NCI-H2196 (cell line): ENCODE results near the gene CPT1B.
"Not testable (repeated sequence)": the region's sequence is repeated elsewhere in the genome, so short reads cannot be mapped to it uniquely, and the experiment has no call there.

Source experiments
- DNase-seq: peaks from one replicate; lab custom pipeline; 2025; ENCODE audit not compliant: unreplicated experiment; lab: John Stamatoyannopoulos, UW

The CPT1B gene

GRCh38 chr22:50577987-50578775, at the start of gene CPT1B:
TSS of gene CPT1B (minus strand) at chr22:50578427. CDS start at chr22:50577915, 512 bp downstream.
- DNase-seq = no peak

- DNase-seq = no peak
Measured at GRCh38 chr22:50626850-50627641, 48.8 kb upstream of the CPT1B start.

GRCh38 chr22:50626314-50626849, 48.2 kb upstream of the CPT1B start:
- no peak for DNase-seq

- DNase-seq = no peak
Measured at GRCh38 chr22:50625568-50626313, 47.5 kb upstream of the CPT1B start.

GRCh38 chr22:50625131-50625567, 46.9 kb upstream of the CPT1B start:
- no peak for DNase-seq

- DNase-seq = no peak
Measured at GRCh38 chr22:50624347-50625130, 46.3 kb upstream of the CPT1B start.

GRCh38 chr22:50622723-50623327, 44.6 kb upstream of the CPT1B start:
- peak; percentile 91 for DNase-seq

GRCh38 chr22:50621948-50622722, 43.9 kb upstream of the CPT1B start:
- DNase-seq = peak; percentile 3

GRCh38 chr22:50621356-50621880, 43.2 kb upstream of the CPT1B start:
- DNase-seq = no peak

- peak; percentile 59 for DNase-seq
Measured at GRCh38 chr22:50620593-50621355, 42.5 kb upstream of the CPT1B start.

- DNase-seq = not testable (repeated sequence)
Measured at GRCh38 chr22:50614296-50614695, 36.1 kb upstream of the CPT1B start.

- peak; percentile 84 for DNase-seq
Measured at GRCh38 chr22:50613291-50613981, 35.2 kb upstream of the CPT1B start.

- no peak for DNase-seq
Measured at GRCh38 chr22:50612528-50613221, 34.4 kb upstream of the CPT1B start.

GRCh38 chr22:50612168-50612527, 33.9 kb upstream of the CPT1B start:
- DNase-seq = no peak

GRCh38 chr22:50611341-50612060, 33.3 kb upstream of the CPT1B start:
- DNase-seq = no peak

GRCh38 chr22:50610581-50610980, 32.4 kb upstream of the CPT1B start:
- no peak for DNase-seq
